ENCODE results near the gene INTS15. TPM values are rescaled to one million over a fixed set of nuclear protein-coding genes. Genes with fewer than 3 reads are reported as not detected.
A peak's percentile ranks its signal among the peaks of the same experiment; 100 is the strongest.
"Not testable (repeated sequence)": the region's sequence is repeated elsewhere in the genome, so short reads cannot be mapped to it uniquely, and the experiment has no call there.

INTS15 gene
- polyA plus RNA-seq, 4 donors, result 15.0 to 28.7 (median 16.4) TPM

- not testable (repeated sequence) for H3K9me3 ChIP-seq (ENCODE audit: control insufficient read depth in 2 of 2, insufficient read depth in 1 of 2, low read depth in 1 of 2, low read length in 1 of 2); FAIRE-seq; H3K27me3 ChIP-seq (ENCODE audit: control insufficient read depth in 3 of 3, insufficient read depth in 3 of 3, low read length in 3 of 3); H3K4me3 ChIP-seq (ENCODE audit: low read depth in 1 of 3, low read length in 3 of 3); H3K27ac ChIP-seq (ENCODE audit: low read depth in 1 of 3, low read length in 2 of 3); DNase-seq; H3K4me1 ChIP-seq (ENCODE audit: control insufficient read depth in 3 of 3, insufficient read depth in 2 of 3, low read depth in 1 of 3, low read length in 2 of 3)
- H3K36me3 ChIP-seq (ENCODE audit: control insufficient read depth in 3 of 3, insufficient read depth in 2 of 3, low read depth in 1 of 3, low read length in 3 of 3), result peaks cover 5 to 57% (median 7%) of the 10 kb centered on the region in 3 donors
- WGBS, 3 donors, result 93 to 96% (median 94%) methylated on average over 8 of the region's 8 CpGs
These were observed 3.9 kb upstream of the INTS15 start for GRCh38 chr7:6585746-6586432.

- WGBS, 3 donors, result 77 to 86% (median 80%) methylated on average over 9 of the region's 9 CpGs
- Histone ChIP-seq H3K36me3 (ENCODE audit: control insufficient read depth in 3 of 3, insufficient read depth in 2 of 3, low read depth in 1 of 3, low read length in 3 of 3) (peaks cover 2 to 61% (median 6%) of the 10 kb centered on the region in 3 donors), H3K27ac (ENCODE audit: low read depth in 1 of 3, low read length in 2 of 3) (no peak overlapping the region), H3K27me3 (ENCODE audit: control insufficient read depth in 3 of 3, insufficient read depth in 3 of 3, low read length in 3 of 3) (no peaks in the 10 kb centered on the region), H3K9me3 (ENCODE audit: control insufficient read depth in 2 of 2, insufficient read depth in 1 of 2, low read depth in 1 of 2, low read length in 1 of 2) (no peaks in the 10 kb centered on the region), H3K4me1 (ENCODE audit: control insufficient read depth in 3 of 3, insufficient read depth in 2 of 3, low read depth in 1 of 3, low read length in 2 of 3) (peaks cover 0 to 12% (median 2%) of the 10 kb centered on the region in 3 donors), H3K4me3 (ENCODE audit: low read depth in 1 of 3, low read length in 3 of 3) (no peak overlapping the region)
- FAIRE-seq (no peak), DNase-seq (no peak)
These were observed 1.3 kb upstream of the INTS15 start for GRCh38 chr7:6588566-6588965.

GRCh38 chr7:6589151-6589828 lies 531 bp upstream of the INTS15 start:
- H3K4me3 ChIP-seq (ENCODE audit: low read depth in 1 of 3, low read length in 3 of 3), result peak overlapping the region in 2 of 3 donors; percentile 32 to 85
- 42 to 46% (median 42%) methylated on average over 22 of the region's 22 CpGs for WGBS, 3 donors
- H3K27ac ChIP-seq (ENCODE audit: low read depth in 1 of 3, low read length in 2 of 3), result no peak overlapping the region
- peaks cover 0 to 12% (median 2%) of the 10 kb centered on the region in 3 donors for H3K4me1 ChIP-seq (ENCODE audit: control insufficient read depth in 3 of 3, insufficient read depth in 2 of 3, low read depth in 1 of 3, low read length in 2 of 3)
- no peak for FAIRE-seq
- H3K36me3 ChIP-seq (ENCODE audit: control insufficient read depth in 3 of 3, insufficient read depth in 2 of 3, low read depth in 1 of 3, low read length in 3 of 3), result peaks cover 4 to 65% (median 11%) of the 10 kb centered on the region in 3 donors
- H3K27me3 ChIP-seq (ENCODE audit: control insufficient read depth in 3 of 3, insufficient read depth in 3 of 3, low read length in 3 of 3), result no peaks in the 10 kb centered on the region
- DNase-seq, result no peak
- H3K9me3 ChIP-seq (ENCODE audit: control insufficient read depth in 2 of 2, insufficient read depth in 1 of 2, low read depth in 1 of 2, low read length in 1 of 2), result no peaks in the 10 kb centered on the region

DNA sequence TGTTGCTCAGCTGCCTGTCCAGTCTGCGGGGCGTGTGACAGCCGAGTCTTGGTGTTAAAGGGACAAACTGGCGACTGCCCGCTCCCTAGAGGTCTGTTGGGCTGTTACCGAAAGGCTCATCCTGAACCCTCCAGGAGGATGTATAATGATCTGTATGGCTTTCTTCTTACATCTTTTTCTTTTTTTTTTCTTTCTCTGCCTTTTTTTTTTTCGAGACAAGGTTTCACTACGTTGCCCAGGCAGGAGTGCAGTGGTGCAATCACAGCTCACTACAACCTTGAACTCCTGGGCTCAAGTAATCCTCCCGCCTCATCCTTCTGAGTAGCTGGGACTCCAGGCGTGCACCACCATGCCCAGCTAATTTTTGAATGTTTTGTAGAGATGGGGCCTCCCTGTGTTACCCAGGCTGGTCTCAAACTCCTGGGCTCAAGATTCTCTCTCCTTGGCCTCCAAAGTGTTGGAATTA lies 857 bp downstream of the INTS15 start:
- H3K4me3 ChIP-seq (ENCODE audit: low read depth in 1 of 3, low read length in 3 of 3), result peak overlapping the region; percentile 79 to 85 (median 82)
- H3K36me3 ChIP-seq (ENCODE audit: control insufficient read depth in 3 of 3, insufficient read depth in 2 of 3, low read depth in 1 of 3, low read length in 3 of 3), result peaks cover 6 to 66% (median 15%) of the 10 kb centered on the region in 3 donors
- H3K9me3 ChIP-seq (ENCODE audit: control insufficient read depth in 2 of 2, insufficient read depth in 1 of 2, low read depth in 1 of 2, low read length in 1 of 2), result no peaks in the 10 kb centered on the region
- no peaks in the 10 kb centered on the region for H3K27me3 ChIP-seq (ENCODE audit: control insufficient read depth in 3 of 3, insufficient read depth in 3 of 3, low read length in 3 of 3)
- peaks cover 0 to 12% (median 2%) of the 10 kb centered on the region in 3 donors for H3K4me1 ChIP-seq (ENCODE audit: control insufficient read depth in 3 of 3, insufficient read depth in 2 of 3, low read depth in 1 of 3, low read length in 2 of 3)
- peak in 1 of 2 donors; percentile 29 for DNase-seq
- 4 to 6% (median 5%) methylated on average over 10 of the region's 10 CpGs for WGBS, 3 donors
- H3K27ac ChIP-seq (ENCODE audit: low read depth in 1 of 3, low read length in 2 of 3), result peak overlapping the region; percentile 82 to 89 (median 85)
- no peak for FAIRE-seq

- DNase-seq, result no peak
- FAIRE-seq, result no peak
- no peaks in the 10 kb centered on the region for H3K9me3 ChIP-seq (ENCODE audit: control insufficient read depth in 2 of 2, insufficient read depth in 1 of 2, low read depth in 1 of 2, low read length in 1 of 2)
- H3K4me3 ChIP-seq (ENCODE audit: low read depth in 1 of 3, low read length in 3 of 3), result no peak overlapping the region
- WGBS, 3 donors, result 91 to 96% (median 94%) methylated on average over 15 of the region's 15 CpGs
- no peak overlapping the region for H3K27ac ChIP-seq (ENCODE audit: low read depth in 1 of 3, low read length in 2 of 3)
- no peaks in the 10 kb centered on the region for H3K4me1 ChIP-seq (ENCODE audit: control insufficient read depth in 3 of 3, insufficient read depth in 2 of 3, low read depth in 1 of 3, low read length in 2 of 3)
- H3K36me3 ChIP-seq (ENCODE audit: control insufficient read depth in 3 of 3, insufficient read depth in 2 of 3, low read depth in 1 of 3, low read length in 3 of 3), result peaks cover 11 to 92% (median 16%) of the 10 kb centered on the region in 3 donors
- H3K27me3 ChIP-seq (ENCODE audit: control insufficient read depth in 3 of 3, insufficient read depth in 3 of 3, low read length in 3 of 3), result no peaks in the 10 kb centered on the region
These were observed 10.3 kb downstream of the INTS15 start for GRCh38 chr7:6600093-6600492.

DNA sequence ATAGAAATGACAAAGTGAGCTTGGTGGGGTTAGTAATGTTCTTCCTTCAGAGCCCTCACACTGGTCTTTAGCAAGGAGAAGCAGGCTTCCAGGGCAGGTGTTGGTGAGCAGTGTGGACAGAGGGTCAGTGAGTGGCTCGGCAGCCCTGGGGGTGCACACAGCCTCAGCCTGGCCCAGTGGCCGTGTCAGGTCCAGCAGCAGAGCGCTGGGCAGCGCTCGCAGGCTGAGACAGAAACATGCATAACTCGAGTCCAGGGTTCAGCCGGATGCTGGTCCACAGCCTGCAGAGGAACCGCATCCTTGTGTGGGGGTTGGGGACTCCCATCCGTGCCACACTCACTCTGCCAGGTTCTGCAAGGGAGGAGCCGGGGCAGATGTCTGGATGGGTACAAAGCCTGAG lies 14.6 kb downstream of the INTS15 start:
- DNase-seq, result no peak
- no peak for FAIRE-seq
- H3K9me3 ChIP-seq (ENCODE audit: control insufficient read depth in 2 of 2, insufficient read depth in 1 of 2, low read depth in 1 of 2, low read length in 1 of 2), result no peaks in the 10 kb centered on the region
- peaks cover 10 to 84% (median 16%) of the 10 kb centered on the region in 3 donors for H3K36me3 ChIP-seq (ENCODE audit: control insufficient read depth in 3 of 3, insufficient read depth in 2 of 3, low read depth in 1 of 3, low read length in 3 of 3)
- H3K27me3 ChIP-seq (ENCODE audit: control insufficient read depth in 3 of 3, insufficient read depth in 3 of 3, low read length in 3 of 3), result no peaks in the 10 kb centered on the region
- 93 to 94% (median 94%) methylated on average over 10 of the region's 10 CpGs for WGBS, 3 donors
- no peaks in the 10 kb centered on the region for H3K4me1 ChIP-seq (ENCODE audit: control insufficient read depth in 3 of 3, insufficient read depth in 2 of 3, low read depth in 1 of 3, low read length in 2 of 3)
- H3K27ac ChIP-seq (ENCODE audit: low read depth in 1 of 3, low read length in 2 of 3), result no peak overlapping the region
- H3K4me3 ChIP-seq (ENCODE audit: low read depth in 1 of 3, low read length in 3 of 3), result no peak overlapping the region

DNA sequence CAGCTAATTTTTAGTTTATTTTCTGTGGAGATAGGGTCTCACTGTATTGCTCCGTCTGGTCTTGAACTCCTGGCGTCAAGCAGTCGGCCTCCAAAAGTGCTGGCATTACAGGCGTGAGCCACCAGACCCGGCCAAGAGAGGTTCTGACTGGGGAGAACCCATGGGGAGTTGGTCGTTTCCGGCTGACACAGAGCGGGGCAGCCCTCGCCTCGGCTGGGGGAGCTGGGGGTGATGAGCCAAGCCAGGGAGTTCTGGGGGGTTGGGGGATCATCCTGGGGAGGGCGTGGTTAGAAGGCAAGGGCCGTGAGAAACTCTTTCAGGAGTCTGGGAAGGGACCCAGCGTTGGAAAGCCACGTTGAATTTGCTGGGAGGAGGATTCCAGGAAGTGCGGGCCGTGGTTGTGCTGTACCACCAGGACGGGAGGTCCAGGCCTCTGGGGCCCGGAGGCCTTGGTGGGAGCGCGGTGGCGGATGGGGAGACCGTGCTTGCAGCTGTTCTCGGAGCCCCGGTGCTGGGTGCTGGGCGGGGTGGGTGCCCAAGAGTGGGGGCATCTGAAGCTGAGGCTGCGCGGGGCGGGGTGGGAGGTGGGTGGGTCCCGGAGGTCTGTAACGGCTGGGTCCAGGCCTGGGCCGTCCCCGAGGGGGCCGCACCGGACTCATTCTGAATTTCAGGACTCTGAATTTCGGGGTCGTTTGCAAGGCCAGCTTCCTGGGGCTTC lies 17.2 kb downstream of the INTS15 start:
- no peak for FAIRE-seq
- peaks cover 5 to 64% (median 6%) of the 10 kb centered on the region in 3 donors for H3K36me3 ChIP-seq (ENCODE audit: control insufficient read depth in 3 of 3, insufficient read depth in 2 of 3, low read depth in 1 of 3, low read length in 3 of 3)

GRCh38 chr7:6607651-6608051 lies 17.8 kb downstream of the INTS15 start:
- H3K27ac ChIP-seq (ENCODE audit: low read depth in 1 of 3, low read length in 2 of 3), result no peak overlapping the region
- WGBS, 3 donors, result 93 to 96% (median 95%) methylated on average over 35 to 38 of the region's 38 CpGs
- DNase-seq (no peak), FAIRE-seq (no peak)
- no peaks in the 10 kb centered on the region for H3K27me3 ChIP-seq (ENCODE audit: control insufficient read depth in 3 of 3, insufficient read depth in 3 of 3, low read length in 3 of 3)
- no peak overlapping the region for H3K4me3 ChIP-seq (ENCODE audit: low read depth in 1 of 3, low read length in 3 of 3)
- H3K9me3 ChIP-seq (ENCODE audit: control insufficient read depth in 2 of 2, insufficient read depth in 1 of 2, low read depth in 1 of 2, low read length in 1 of 2), result no peaks in the 10 kb centered on the region
- H3K4me1 ChIP-seq (ENCODE audit: control insufficient read depth in 3 of 3, insufficient read depth in 2 of 3, low read depth in 1 of 3, low read length in 2 of 3), result no peaks in the 10 kb centered on the region
- H3K36me3 ChIP-seq (ENCODE audit: control insufficient read depth in 3 of 3, insufficient read depth in 2 of 3, low read depth in 1 of 3, low read length in 3 of 3), result peaks cover 5 to 58% (median 6%) of the 10 kb centered on the region in 3 donors

More for the DNA sequence above, 17.2 kb downstream of the INTS15 start:
- Histone ChIP-seq H3K9me3 (ENCODE audit: control insufficient read depth in 2 of 2, insufficient read depth in 1 of 2, low read depth in 1 of 2, low read length in 1 of 2) (no peaks in the 10 kb centered on the region), H3K4me1 (ENCODE audit: control insufficient read depth in 3 of 3, insufficient read depth in 2 of 3, low read depth in 1 of 3, low read length in 2 of 3) (no peaks in the 10 kb centered on the region), H3K27ac (ENCODE audit: low read depth in 1 of 3, low read length in 2 of 3) (no peak overlapping the region), H3K27me3 (ENCODE audit: control insufficient read depth in 3 of 3, insufficient read depth in 3 of 3, low read length in 3 of 3) (no peaks in the 10 kb centered on the region), H3K4me3 (ENCODE audit: low read depth in 1 of 3, low read length in 3 of 3) (no peak overlapping the region)
- 92 to 95% (median 94%) methylated on average over 30 to 36 of the region's 36 CpGs for WGBS, 3 donors
- no peak for DNase-seq
